ENCODE results near the gene WASHC1.
A peak's percentile ranks its signal among the peaks of the same experiment; 100 is the strongest.
"Not testable (repeated sequence)": the region's sequence is repeated elsewhere in the genome, so short reads cannot be mapped to it uniquely, and the experiment has no call there.

Gene WASHC1
- total RNA-seq: 5.8 to 10.4 reads per million in 2 experiments

- DNase-seq (ENCODE audit: low read depth): not testable (repeated sequence)
These were observed at the start of gene WASHC1 for GRCh38 chr9:29356-29755. TSS of gene WASHC1 (minus strand) at chr9:29456. CDS start at chr9:24999, 4,457 bp downstream.

- not testable (repeated sequence) for DNase-seq (ENCODE audit: low read depth)
These were observed 49.1 kb upstream of the WASHC1 start for GRCh38 chr9:78333-78732.

GRCh38 chr9:76389-76788 lies 47.1 kb upstream of the WASHC1 start:
- DNase-seq (ENCODE audit: low read depth): not testable (repeated sequence)

- not testable (repeated sequence) for DNase-seq (ENCODE audit: low read depth)
These were observed 44.8 kb upstream of the WASHC1 start for GRCh38 chr9:73900-74525.

GRCh38 chr9:73076-73899 lies 44.0 kb upstream of the WASHC1 start:
- not testable (repeated sequence) for DNase-seq (ENCODE audit: low read depth)

- DNase-seq (ENCODE audit: low read depth): peak; percentile 31
These were observed 33.9 kb upstream of the WASHC1 start for GRCh38 chr9:63031-63629.

- not testable (repeated sequence) for DNase-seq (ENCODE audit: low read depth)
These were observed 23.4 kb upstream of the WASHC1 start for GRCh38 chr9:52678-53077.

- DNase-seq (ENCODE audit: low read depth): not testable (repeated sequence)
These were observed 19.1 kb upstream of the WASHC1 start for GRCh38 chr9:48190-48842.

- not testable (repeated sequence) for DNase-seq (ENCODE audit: low read depth)
These were observed 17.5 kb upstream of the WASHC1 start for GRCh38 chr9:46639-47271.

GRCh38 chr9:46164-46563 lies 16.9 kb upstream of the WASHC1 start:
- DNase-seq (ENCODE audit: low read depth): not testable (repeated sequence)

GRCh38 chr9:45180-45878 lies 16.1 kb upstream of the WASHC1 start:
- not testable (repeated sequence) for DNase-seq (ENCODE audit: low read depth)

GRCh38 chr9:44416-44815 lies 15.2 kb upstream of the WASHC1 start:
- not testable (repeated sequence) for DNase-seq (ENCODE audit: low read depth)

- not testable (repeated sequence) for DNase-seq (ENCODE audit: low read depth)
These were observed 14.4 kb upstream of the WASHC1 start for GRCh38 chr9:43636-44035.

- not testable (repeated sequence) for DNase-seq (ENCODE audit: low read depth)
These were observed 13.9 kb upstream of the WASHC1 start for GRCh38 chr9:43116-43515.

GRCh38 chr9:41819-42218 lies 12.6 kb upstream of the WASHC1 start:
- not testable (repeated sequence) for DNase-seq (ENCODE audit: low read depth)

GRCh38 chr9:41261-41676 lies 12.0 kb upstream of the WASHC1 start:
- not testable (repeated sequence) for DNase-seq (ENCODE audit: low read depth)

- DNase-seq (ENCODE audit: low read depth): not testable (repeated sequence)
These were observed 3.1 kb upstream of the WASHC1 start for GRCh38 chr9:32308-32707.

GRCh38 chr9:28775-29174 lies 481 bp downstream of the WASHC1 start:
- not testable (repeated sequence) for DNase-seq (ENCODE audit: low read depth)

GRCh38 chr9:21621-22020 lies 7.6 kb downstream of the WASHC1 start:
- DNase-seq (ENCODE audit: low read depth): not testable (repeated sequence)

GRCh38 chr9:16875-17274 lies 12.4 kb downstream of the WASHC1 start:
- not testable (repeated sequence) for DNase-seq (ENCODE audit: low read depth)
